K562 (cell line): ENCODE measurements around the gene MYLK2. TPM values are rescaled to one million over a fixed set of nuclear protein-coding genes. Genes with fewer than 3 reads are reported as not detected.

Source experiments
- ARID1B ChIP-seq: fragments of 450-650 bp; IDR thresholded peaks from 2 replicates; pipeline ENCODE4 v1.6.1; 2016; ENCODE audit warnings: antibody characterized with exemption, mild to moderate bottlenecking, inconsistent platforms
- FOXJ3 ChIP-seq: sonication (generic); formaldehyde crosslinking; IDR thresholded peaks from 2 replicates; pipeline ENCODE4 v1.4.0; 2020; ENCODE audit warnings: mild to moderate bottlenecking, missing genetic modification reagents
- HCFC1 ChIP-seq: IDR thresholded peaks from 2 replicates; pipeline ENCODE4 v1.6.1; 2012; ENCODE audit warnings: low read depth, low read length, improper control_type of control experiment
- KDM1A ChIP-seq, 2 experiments: fragments of 450-650 bp; IDR thresholded peaks; 2 replicates each; pipeline ENCODE4 v1.6.1; 2016; ENCODE audit warnings: mild to moderate bottlenecking in 2 of 2
- KLF16 ChIP-seq: IDR thresholded peaks from 2 replicates; pipeline ENCODE4 v1.6.1; 2016; ENCODE audit warnings: antibody characterized with exemption
- MCM5 ChIP-seq: fragments of 450-650 bp; IDR thresholded peaks from 2 replicates; pipeline ENCODE4 v1.6.1; 2016; ENCODE audit warnings: low read depth
- NFATC3 ChIP-seq: fragments of 450-650 bp; IDR thresholded peaks from 2 replicates; pipeline ENCODE4 v1.6.1; 2017; ENCODE audit warnings: mild to moderate bottlenecking
- NFIX ChIP-seq: fragments of 250-450 bp; sonication (Bioruptor Pico); IDR thresholded peaks from 2 replicates; pipeline ENCODE4 v1.4.0; 2020; ENCODE audit warnings: low read depth, mild to moderate bottlenecking, moderate library complexity
- NFYB ChIP-seq: IDR thresholded peaks from 2 replicates; pipeline ENCODE4 v1.6.1; 2011; ENCODE audit warnings: mild to moderate bottlenecking, moderate library complexity; ENCODE audit not compliant: insufficient read length; ENCODE audit errors: extremely low read depth
- NR1H2 ChIP-seq: sonication (generic); formaldehyde crosslinking; IDR thresholded peaks from 2 replicates; pipeline ENCODE4 v1.4.0; 2020; ENCODE audit warnings: mild to moderate bottlenecking, missing genetic modification reagents
- OTX1 ChIP-seq: fragments of 450-650 bp; formaldehyde crosslinking; IDR thresholded peaks from 2 replicates; pipeline ENCODE4 v1.4.0; 2022; ENCODE audit warnings: mild to moderate bottlenecking
- PHTF2 ChIP-seq: fragments of 250-450 bp; sonication (Bioruptor Pico); IDR thresholded peaks from 2 replicates; pipeline ENCODE4 v1.5.0; 2021; ENCODE audit warnings: mild to moderate bottlenecking
- SMAD3 ChIP-seq: fragments of 450-650 bp; formaldehyde crosslinking; conservative IDR thresholded peaks from 2 replicates; pipeline ENCODE4 v1.4.0; 2020; ENCODE audit warnings: mild to moderate bottlenecking
- WHSC1 ChIP-seq: IDR thresholded peaks from one replicate; pipeline ENCODE4 v1.6.1; 2012; ENCODE audit warnings: low read length, control low read depth, inconsistent platforms
- ZEB2 ChIP-seq: fragments of 450-650 bp; IDR thresholded peaks from 2 replicates; pipeline ENCODE4 v1.6.1; 2016
- ZNF184 ChIP-seq: sonication (generic); formaldehyde crosslinking; IDR thresholded peaks from 2 replicates; pipeline ENCODE4 v1.5.0; 2020; ENCODE audit warnings: missing genetic modification reagents
- polyA plus RNA-seq, 8 experiments: library from polyadenylated mRNA; depleted of rRNA in 4 of 8; stranded (reverse) in 5 of 8; unstranded in 3 of 8; fragments of >200 nt; fragmentation: Nextera tagmentation in 2 of 8; fragmentation: Illumina TruSeq in 1 of 8; extraction: Ambion mirVana in 2 of 8; extraction: Trizol in 1 of 8; gene quantifications; 2 replicates each; pipeline versions ENCODE4 v1.2.1 to v1.2.3, GENCODE V29; 2011 to 2014; ENCODE audit warnings: inconsistent platforms in 1 of 8, missing spikeins in 1 of 8
- total RNA-seq, 7 experiments: library from RNA; depleted of rRNA in 6 of 7; stranded (reverse); fragments of >200 nt in 6 of 7; fragmentation: Illumina TruSeq in 2 of 7; extraction: Trizol in 2 of 7; gene quantifications; 2 replicates each; pipeline versions ENCODE4 v1.2.1 to v1.2.3, GENCODE V29; 2011 to 2021; ENCODE audit warnings: low replicate concordance in 1 of 7
- TF ChIP-seq, protein P1 (sequence below): fragments of 450-650 bp; IDR thresholded peaks from 2 replicates; pipeline ENCODE4 v1.6.1; 2017; ENCODE audit warnings: antibody characterized with exemption
- TF ChIP-seq, protein P2 (sequence below): fragments of 450-650 bp; IDR thresholded peaks from 2 replicates; pipeline ENCODE4 v1.6.1; 2016; ENCODE audit warnings: missing biosample characterization, missing genetic modification characterization
- TF ChIP-seq, protein P3 (sequence below): fragments of 450-650 bp; IDR thresholded peaks from 2 replicates; pipeline ENCODE4 v1.6.1; 2014; ENCODE audit warnings: low read depth, mild to moderate bottlenecking, moderate library complexity, borderline replicate concordance
- TF ChIP-seq, protein P4 (sequence below), 2 experiments: fragments of 450-650 bp; IDR thresholded peaks; 2 replicates each; pipeline ENCODE4 v1.6.1; 2016
- TF ChIP-seq, protein P5 (sequence below): sonication (generic); formaldehyde crosslinking; IDR thresholded peaks from 2 replicates; pipeline ENCODE4 v1.8.0; 2022; ENCODE audit warnings: mild to moderate bottlenecking, missing genetic modification reagents

MYLK2 gene
- total and polyA plus RNA-seq, 9 of the 15 experiments (the other 6 are each of a cell fraction or from before 2014, with no cell fraction given): 0.07 to 0.53 (median 0.18) TPM; not detected in 2

DNA sequence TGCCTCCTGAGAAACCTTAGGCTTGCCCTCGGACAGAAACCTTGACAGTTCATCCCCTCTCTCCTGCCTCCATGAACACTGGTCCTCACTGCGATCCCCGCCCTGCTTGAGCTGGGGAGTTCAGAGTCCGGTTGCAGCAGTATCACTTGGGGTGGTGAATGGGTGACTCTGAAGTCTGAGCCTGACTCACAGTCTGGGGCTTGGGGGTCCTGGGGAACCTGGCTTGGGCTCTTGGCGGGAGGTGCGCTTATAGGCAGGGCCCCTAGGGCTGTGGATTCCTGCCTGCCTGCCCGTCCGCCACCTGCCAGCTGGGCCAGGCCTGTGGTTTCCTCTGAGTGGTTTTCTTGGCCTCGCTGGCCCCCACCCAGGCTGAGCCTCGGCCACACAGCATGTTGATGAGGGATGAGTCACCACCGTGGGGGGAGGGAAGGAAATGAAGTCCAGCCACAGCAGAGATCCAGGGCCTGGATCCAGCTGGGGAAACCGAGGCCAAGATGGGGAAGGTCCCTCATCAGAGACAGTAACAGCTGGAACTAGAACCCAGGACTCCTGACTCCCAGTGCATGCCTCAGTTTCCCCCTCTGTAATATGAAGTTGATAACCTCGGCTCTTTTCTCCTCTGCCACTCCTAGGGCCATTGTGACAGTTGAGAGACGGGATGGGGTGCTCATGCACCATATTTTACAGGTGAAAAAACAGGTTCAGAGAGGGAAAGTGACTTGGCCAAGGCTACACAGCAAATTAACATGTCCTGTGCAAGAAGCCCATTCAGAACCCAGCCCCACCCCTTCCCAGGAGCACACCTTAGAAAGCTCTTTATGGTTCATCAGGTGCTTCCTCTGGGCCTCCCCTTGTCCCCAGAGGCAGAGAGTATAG lies 17.1 kb downstream of the MYLK2 start (continued):
- no peak; the same call in 1 of the 2 replicates for TF ChIP-seq HCFC1
- TF ChIP-seq, protein P1, sequence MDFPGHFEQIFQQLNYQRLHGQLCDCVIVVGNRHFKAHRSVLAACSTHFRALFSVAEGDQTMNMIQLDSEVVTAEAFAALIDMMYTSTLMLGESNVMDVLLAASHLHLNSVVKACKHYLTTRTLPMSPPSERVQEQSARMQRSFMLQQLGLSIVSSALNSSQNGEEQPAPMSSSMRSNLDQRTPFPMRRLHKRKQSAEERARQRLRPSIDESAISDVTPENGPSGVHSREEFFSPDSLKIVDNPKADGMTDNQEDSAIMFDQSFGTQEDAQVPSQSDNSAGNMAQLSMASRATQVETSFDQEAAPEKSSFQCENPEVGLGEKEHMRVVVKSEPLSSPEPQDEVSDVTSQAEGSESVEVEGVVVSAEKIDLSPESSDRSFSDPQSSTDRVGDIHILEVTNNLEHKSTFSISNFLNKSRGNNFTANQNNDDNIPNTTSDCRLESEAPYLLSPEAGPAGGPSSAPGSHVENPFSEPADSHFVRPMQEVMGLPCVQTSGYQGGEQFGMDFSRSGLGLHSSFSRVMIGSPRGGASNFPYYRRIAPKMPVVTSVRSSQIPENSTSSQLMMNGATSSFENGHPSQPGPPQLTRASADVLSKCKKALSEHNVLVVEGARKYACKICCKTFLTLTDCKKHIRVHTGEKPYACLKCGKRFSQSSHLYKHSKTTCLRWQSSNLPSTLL: no peak
- no peak for TF ChIP-seq NFIX
- TF ChIP-seq FOXJ3 (CRISPR knock-in tag): no peak
- TF ChIP-seq ARID1B: peak; percentile 87
- TF ChIP-seq, protein P2, sequence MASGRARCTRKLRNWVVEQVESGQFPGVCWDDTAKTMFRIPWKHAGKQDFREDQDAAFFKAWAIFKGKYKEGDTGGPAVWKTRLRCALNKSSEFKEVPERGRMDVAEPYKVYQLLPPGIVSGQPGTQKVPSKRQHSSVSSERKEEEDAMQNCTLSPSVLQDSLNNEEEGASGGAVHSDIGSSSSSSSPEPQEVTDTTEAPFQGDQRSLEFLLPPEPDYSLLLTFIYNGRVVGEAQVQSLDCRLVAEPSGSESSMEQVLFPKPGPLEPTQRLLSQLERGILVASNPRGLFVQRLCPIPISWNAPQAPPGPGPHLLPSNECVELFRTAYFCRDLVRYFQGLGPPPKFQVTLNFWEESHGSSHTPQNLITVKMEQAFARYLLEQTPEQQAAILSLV: no peak
- no peak for TF ChIP-seq NR1H2 (CRISPR knock-in tag)
- TF ChIP-seq KDM1A (IDR thresholded peaks at IDR 0.05): peak; percentile 35 to 62; a peak in 2 of 4 replicates
- TF ChIP-seq, protein P3, sequence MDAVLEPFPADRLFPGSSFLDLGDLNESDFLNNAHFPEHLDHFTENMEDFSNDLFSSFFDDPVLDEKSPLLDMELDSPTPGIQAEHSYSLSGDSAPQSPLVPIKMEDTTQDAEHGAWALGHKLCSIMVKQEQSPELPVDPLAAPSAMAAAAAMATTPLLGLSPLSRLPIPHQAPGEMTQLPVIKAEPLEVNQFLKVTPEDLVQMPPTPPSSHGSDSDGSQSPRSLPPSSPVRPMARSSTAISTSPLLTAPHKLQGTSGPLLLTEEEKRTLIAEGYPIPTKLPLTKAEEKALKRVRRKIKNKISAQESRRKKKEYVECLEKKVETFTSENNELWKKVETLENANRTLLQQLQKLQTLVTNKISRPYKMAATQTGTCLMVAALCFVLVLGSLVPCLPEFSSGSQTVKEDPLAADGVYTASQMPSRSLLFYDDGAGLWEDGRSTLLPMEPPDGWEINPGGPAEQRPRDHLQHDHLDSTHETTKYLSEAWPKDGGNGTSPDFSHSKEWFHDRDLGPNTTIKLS: no peak; the same call in 1 of the 2 replicates
- TF ChIP-seq SMAD3: no peak
- TF ChIP-seq OTX1 (CRISPR knock-in tag): no peak
- no peak for TF ChIP-seq NFATC3
- TF ChIP-seq, protein P4, sequence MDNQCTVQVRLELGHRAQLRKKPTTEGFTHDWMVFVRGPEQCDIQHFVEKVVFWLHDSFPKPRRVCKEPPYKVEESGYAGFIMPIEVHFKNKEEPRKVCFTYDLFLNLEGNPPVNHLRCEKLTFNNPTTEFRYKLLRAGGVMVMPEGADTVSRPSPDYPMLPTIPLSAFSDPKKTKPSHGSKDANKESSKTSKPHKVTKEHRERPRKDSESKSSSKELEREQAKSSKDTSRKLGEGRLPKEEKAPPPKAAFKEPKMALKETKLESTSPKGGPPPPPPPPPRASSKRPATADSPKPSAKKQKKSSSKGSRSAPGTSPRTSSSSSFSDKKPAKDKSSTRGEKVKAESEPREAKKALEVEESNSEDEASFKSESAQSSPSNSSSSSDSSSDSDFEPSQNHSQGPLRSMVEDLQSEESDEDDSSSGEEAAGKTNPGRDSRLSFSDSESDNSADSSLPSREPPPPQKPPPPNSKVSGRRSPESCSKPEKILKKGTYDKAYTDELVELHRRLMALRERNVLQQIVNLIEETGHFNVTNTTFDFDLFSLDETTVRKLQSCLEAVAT (IDR thresholded peaks at IDR 0.05): peak in 1 of 2 experiments; percentile 45; a peak in 1 of 4 replicates
- TF ChIP-seq ZNF184 (CRISPR knock-in tag): no peak
- TF ChIP-seq KLF16: peak; percentile 42; the same call in 1 of the 2 replicates
- no peak for TF ChIP-seq NFYB
- TF ChIP-seq PHTF2 (CRISPR knock-in tag): no peak
- no peak for TF ChIP-seq WHSC1
- no peak for TF ChIP-seq ZEB2
- TF ChIP-seq, protein P5, sequence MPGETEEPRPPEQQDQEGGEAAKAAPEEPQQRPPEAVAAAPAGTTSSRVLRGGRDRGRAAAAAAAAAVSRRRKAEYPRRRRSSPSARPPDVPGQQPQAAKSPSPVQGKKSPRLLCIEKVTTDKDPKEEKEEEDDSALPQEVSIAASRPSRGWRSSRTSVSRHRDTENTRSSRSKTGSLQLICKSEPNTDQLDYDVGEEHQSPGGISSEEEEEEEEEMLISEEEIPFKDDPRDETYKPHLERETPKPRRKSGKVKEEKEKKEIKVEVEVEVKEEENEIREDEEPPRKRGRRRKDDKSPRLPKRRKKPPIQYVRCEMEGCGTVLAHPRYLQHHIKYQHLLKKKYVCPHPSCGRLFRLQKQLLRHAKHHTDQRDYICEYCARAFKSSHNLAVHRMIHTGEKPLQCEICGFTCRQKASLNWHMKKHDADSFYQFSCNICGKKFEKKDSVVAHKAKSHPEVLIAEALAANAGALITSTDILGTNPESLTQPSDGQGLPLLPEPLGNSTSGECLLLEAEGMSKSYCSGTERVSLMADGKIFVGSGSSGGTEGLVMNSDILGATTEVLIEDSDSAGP (CRISPR knock-in tag): no peak
- no peak for TF ChIP-seq MCM5
